GM10248 (cell line): ENCODE results near the gene SETX.

ENCODE experiments used
- CTCF ChIA-PET: fragments of 300-600 bp; sonication (Branson Sonifier 250); formaldehyde crosslinking; extraction: SDS; loops from one replicate; lab custom pipeline; 2021; ENCODE audit warnings: antibody characterized with exemption; lab: Yijun Ruan, JAX
- POLR2A ChIA-PET: fragments of 350-650 bp; sonication (Branson Sonifier 250); formaldehyde crosslinking; extraction: SDS; loops from one replicate; lab custom pipeline; 2020; ENCODE audit warnings: antibody characterized with exemption; lab: Yijun Ruan, JAX
- DNase-seq: peaks from one replicate; pipeline ENCODE4 v3.0.0; 2012; ENCODE audit errors: extremely low spot score
- CTCF ChIP-seq: IDR thresholded peaks from 2 replicates; pipeline ENCODE4 v1.5.1; 2012; ENCODE audit warnings: mild to moderate bottlenecking, low read depth; ENCODE audit errors: extremely low read depth, missing control alignments, control extremely low read depth

Gene SETX

GRCh38 chr9:132370592-132370991, 15.8 kb upstream of the SETX start:
- no peak for DNase-seq
- no peak for TF ChIP-seq CTCF
- POLR2A ChIA-PET, result no interaction called here
- CTCF ChIA-PET, result no interaction called here

GRCh38 chr9:132369421-132369820, 14.6 kb upstream of the SETX start:
- no peak for DNase-seq
- POLR2A ChIA-PET, result no interaction called here
- no peak for TF ChIP-seq CTCF
- CTCF ChIA-PET, result interaction anchor here (1.5 kb wide), 1 partner anchor 19 kb away, joined by 4 read pairs; no protein-coding TSS in a partner anchor

- CTCF ChIA-PET, result interaction anchor here (0.8 to 1.5 kb wide), 4 partner anchors 13 to 61 kb away, joined by 3 to 4 read pairs (median 4); partner anchors contain the start of gene SETX
- POLR2A ChIA-PET, result no interaction called here
- DNase-seq, result no peak
- TF ChIP-seq CTCF, result no peak
Measured at GRCh38 chr9:132367613-132368313, 13.0 kb upstream of the SETX start.

GRCh38 chr9:132366481-132366880, 11.7 kb upstream of the SETX start:
- TF ChIP-seq CTCF, result no peak
- POLR2A ChIA-PET, result no interaction called here
- DNase-seq, result no peak
- CTCF ChIA-PET, result no interaction called here

- ChIA-PET POLR2A (no interaction called here), CTCF (no interaction called here)
- no peak for DNase-seq
- TF ChIP-seq CTCF, result no peak
Measured at GRCh38 chr9:132365986-132366385, 11.2 kb upstream of the SETX start.

GRCh38 chr9:132364068-132364467, 9.3 kb upstream of the SETX start:
- no peak for DNase-seq
- ChIA-PET POLR2A (no interaction called here), CTCF (no interaction called here)
- no peak for TF ChIP-seq CTCF
